K562 treated with DMSO at 1 percent for 48 hours (cell line): ENCODE results near the gene ZNF121. TPM values are rescaled to one million over a fixed set of nuclear protein-coding genes. Genes with fewer than 3 reads are reported as not detected.

ENCODE experiments used
- total RNA-seq: library from RNA; unstranded; fragments of 300-600 nt; gene quantifications from 2 replicates; pipeline ENCODE4 v1.2.3, GENCODE V29; 2022; ENCODE audit warnings: low replicate concordance; ENCODE audit errors: extremely low read depth

Gene ZNF121
- not detected in 2 replicates for total RNA-seq

GRCh38 chr19:9584073-9584833 is at the start of gene ZNF121:
ZNF121 (minus strand) TSS chr19:9584504; CDS start chr19:9568097, 16,407 bp downstream.

DNA sequence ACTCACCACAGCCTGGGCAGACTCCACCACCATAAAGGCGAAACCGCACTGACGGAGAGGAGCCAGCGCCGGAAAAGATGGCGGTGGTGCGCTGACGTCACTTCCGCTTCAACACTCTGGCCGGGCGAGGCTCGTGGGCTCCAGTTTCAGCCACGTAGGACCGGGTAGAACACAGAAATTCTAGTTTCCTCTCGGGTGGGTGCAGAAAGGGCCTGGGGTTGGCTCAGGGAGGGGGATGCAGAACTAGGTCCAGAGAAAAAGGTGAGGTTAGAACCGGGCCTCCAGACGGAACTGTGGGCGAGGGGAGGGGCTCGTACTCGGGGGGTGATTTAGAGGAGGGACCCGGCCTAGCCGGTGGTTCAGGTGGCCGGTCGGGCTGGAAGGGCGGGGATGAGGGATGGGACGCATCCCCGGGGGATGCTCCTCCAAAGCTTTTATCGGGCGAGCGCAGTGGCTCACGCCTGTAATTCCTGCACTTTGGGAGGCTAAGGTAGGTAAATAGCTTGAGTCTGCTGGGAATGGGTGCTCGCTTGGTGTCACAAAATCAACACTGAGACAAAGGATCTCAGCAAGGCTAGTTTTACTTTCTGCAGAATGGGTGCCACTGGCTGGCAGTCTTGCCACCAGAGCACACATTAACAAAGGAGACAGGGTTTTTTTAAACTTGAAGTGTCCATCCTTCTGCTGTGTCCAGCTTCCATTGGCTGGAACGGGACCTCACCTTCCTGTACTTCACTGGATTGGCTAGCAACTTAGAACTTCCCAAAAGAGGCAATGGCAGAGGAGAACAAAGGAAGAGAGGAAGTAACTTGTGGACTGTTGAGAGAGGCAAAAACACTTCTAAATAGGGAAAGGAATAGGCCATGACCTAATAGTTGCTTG is 37.1 kb upstream of the ZNF121 start, which contains the start of gene ZNF561:
Gene ZNF561, minus strand, starts transcription at position 77 of the 882 bp plus-strand sequence. CDS start 1,776 bp downstream, outside the sequence.

GRCh38 chr19:9538183-9539058 is 45.9 kb downstream of the ZNF121 start, which contains the start of gene ZNF426:
ZNF426 (minus strand) TSS chr19:9538645; CDS start chr19:9536232, 2,413 bp downstream.

Other genes starting within 250 kb of the ZNF121 start
- gene ZNF177, start 221.5 kb downstream of the ZNF121 start, total RNA-seq = not detected in 2 replicates
- not detected in 2 replicates for gene ZNF266, start 148.9 kb downstream of the ZNF121 start, total RNA-seq
- gene ZNF560, start 85.9 kb downstream of the ZNF121 start, total RNA-seq = not detected in 2 replicates
- gene ZNF426, start 45.9 kb downstream of the ZNF121 start, total RNA-seq = not detected in 2 replicates
- gene ZNF561, start 36.7 kb upstream of the ZNF121 start, total RNA-seq = not detected in 2 replicates
- gene ZNF562, start 90.6 kb upstream of the ZNF121 start, total RNA-seq = not detected in 2 replicates
- not detected in 2 replicates for gene ZNF846, start 184.2 kb upstream of the ZNF121 start, total RNA-seq
- not detected in 2 replicates for gene FBXL12, start 234.6 kb upstream of the ZNF121 start, total RNA-seq
- not detected in 2 replicates for gene UBL5, start 243.4 kb upstream of the ZNF121 start, total RNA-seq